BJ (cell line): Measurements from ENCODE around the gene OBP2A. TPM values are rescaled to one million over a fixed set of nuclear protein-coding genes. Genes with fewer than 3 reads are reported as not detected.
"Not testable (repeated sequence)": the region's sequence is repeated elsewhere in the genome, so short reads cannot be mapped to it uniquely, and the experiment has no call there.

Source experiments
- CTCF ChIA-PET: fragments of 350-600 bp; formaldehyde crosslinking; extraction: SDS; loops from one replicate; lab custom pipeline; 2021; ENCODE audit warnings: antibody characterized with exemption, inconsistent platforms; lab: Yijun Ruan, JAX
- POLR2A ChIA-PET: fragments of 300-600 bp; sonication (Branson Sonifier 250); formaldehyde crosslinking; extraction: SDS; loops from one replicate; lab custom pipeline; 2021; ENCODE audit warnings: antibody characterized with exemption; lab: Charles Lee
- DNase-seq: peaks from one replicate; pipeline ENCODE4 v3.0.0-alpha.2; 2011; ENCODE audit warnings: low read depth
- H3K27me3 ChIP-seq: 2 replicates; pipeline ENCODE4 v1.6.0; 2011; ENCODE audit warnings: low read length; ENCODE audit not compliant: control insufficient read depth, insufficient read depth
- H3K36me3 ChIP-seq: 2 replicates; pipeline ENCODE4 v1.5.1; 2011; ENCODE audit warnings: low read length; ENCODE audit not compliant: control insufficient read depth, insufficient read depth
- H3K4me3 ChIP-seq: 2 replicates; pipeline ENCODE4 v1.5.1; 2011; ENCODE audit warnings: low read depth, mild to moderate bottlenecking, control low read depth, low read length
- polyA plus RNA-seq: library from polyadenylated mRNA; depleted of rRNA; stranded (reverse); fragments of >200 nt; gene quantifications from 2 replicates; pipeline ENCODE4 v1.2.3, GENCODE V29; 2011
- TF ChIP-seq, protein P1 (sequence below): IDR thresholded peaks from 2 replicates; pipeline ENCODE4 v1.5.1; 2011; ENCODE audit warnings: low read depth, mild to moderate bottlenecking, control low read depth, inconsistent platforms, low read length, moderate library complexity; ENCODE audit not compliant: insufficient read depth

Gene OBP2A
- polyA plus RNA-seq, 1 experiment: not detected

DNA sequence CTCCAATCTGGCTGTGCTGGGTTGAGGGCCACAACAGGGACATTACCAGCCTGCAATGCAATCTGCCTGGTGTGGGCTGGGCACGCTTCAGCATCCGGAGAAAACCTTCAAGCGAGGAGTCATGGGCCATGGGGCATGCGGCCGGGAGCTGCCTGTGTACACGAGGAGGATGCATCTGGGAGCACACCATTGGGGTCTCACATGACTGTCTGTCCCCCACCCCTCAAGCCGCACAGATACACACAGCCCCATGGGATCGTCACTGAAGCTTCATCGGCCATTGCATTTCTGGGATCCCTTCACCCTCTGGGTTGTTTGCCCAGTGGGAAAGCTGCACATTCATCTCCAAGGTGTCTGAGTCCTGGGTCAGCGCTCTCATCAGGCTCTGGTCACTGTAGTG is 14.8 kb upstream of the OBP2A start:
- POLR2A ChIA-PET: no interaction called here
- TF ChIP-seq, protein P1, sequence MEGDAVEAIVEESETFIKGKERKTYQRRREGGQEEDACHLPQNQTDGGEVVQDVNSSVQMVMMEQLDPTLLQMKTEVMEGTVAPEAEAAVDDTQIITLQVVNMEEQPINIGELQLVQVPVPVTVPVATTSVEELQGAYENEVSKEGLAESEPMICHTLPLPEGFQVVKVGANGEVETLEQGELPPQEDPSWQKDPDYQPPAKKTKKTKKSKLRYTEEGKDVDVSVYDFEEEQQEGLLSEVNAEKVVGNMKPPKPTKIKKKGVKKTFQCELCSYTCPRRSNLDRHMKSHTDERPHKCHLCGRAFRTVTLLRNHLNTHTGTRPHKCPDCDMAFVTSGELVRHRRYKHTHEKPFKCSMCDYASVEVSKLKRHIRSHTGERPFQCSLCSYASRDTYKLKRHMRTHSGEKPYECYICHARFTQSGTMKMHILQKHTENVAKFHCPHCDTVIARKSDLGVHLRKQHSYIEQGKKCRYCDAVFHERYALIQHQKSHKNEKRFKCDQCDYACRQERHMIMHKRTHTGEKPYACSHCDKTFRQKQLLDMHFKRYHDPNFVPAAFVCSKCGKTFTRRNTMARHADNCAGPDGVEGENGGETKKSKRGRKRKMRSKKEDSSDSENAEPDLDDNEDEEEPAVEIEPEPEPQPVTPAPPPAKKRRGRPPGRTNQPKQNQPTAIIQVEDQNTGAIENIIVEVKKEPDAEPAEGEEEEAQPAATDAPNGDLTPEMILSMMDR: no peak
- DNase-seq: no peak
- CTCF ChIA-PET: no interaction called here
- H3K27me3 ChIP-seq: no peaks in the 10 kb centered on the region; the same call in 1 of the 2 replicates
- no peaks in the 10 kb centered on the region for H3K36me3 ChIP-seq
- no peak overlapping the region for H3K4me3 ChIP-seq

DNA sequence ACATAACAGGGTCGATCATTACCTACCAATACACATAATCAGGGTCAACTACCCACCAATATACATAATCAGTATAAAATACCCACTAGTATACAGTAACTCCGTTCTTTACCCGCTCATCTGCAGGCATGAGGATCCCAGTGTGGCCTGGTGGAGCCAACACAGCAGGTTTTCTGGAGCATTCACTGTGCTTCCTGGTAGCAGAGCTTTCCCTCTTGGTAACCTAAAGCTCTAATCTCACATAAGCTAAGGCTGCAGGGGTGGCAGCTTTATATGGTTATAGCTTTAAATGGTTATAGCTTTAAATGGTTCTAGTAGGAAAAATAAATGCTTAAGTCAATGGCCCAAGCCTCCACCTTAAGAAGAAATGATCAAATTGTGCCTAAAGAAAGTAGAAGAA is 12.8 kb upstream of the OBP2A start:
- H3K36me3 ChIP-seq: no peaks in the 10 kb centered on the region
- TF ChIP-seq, protein P1: no peak
- ChIA-PET CTCF (interaction anchor here (0.6 to 1.0 kb wide), 2 partner anchors 18 to 28 kb away, joined by 3 read pairs; no protein-coding TSS in a partner anchor), POLR2A (interaction anchor here (0.6 to 0.7 kb wide), 2 partner anchors 20 to 627 kb away, joined by 4 to 6 read pairs; no protein-coding TSS in a partner anchor)
- no peaks in the 10 kb centered on the region; the same call in 1 of the 2 replicates for H3K27me3 ChIP-seq
- no peak for DNase-seq
- H3K4me3 ChIP-seq: no peak overlapping the region

DNA sequence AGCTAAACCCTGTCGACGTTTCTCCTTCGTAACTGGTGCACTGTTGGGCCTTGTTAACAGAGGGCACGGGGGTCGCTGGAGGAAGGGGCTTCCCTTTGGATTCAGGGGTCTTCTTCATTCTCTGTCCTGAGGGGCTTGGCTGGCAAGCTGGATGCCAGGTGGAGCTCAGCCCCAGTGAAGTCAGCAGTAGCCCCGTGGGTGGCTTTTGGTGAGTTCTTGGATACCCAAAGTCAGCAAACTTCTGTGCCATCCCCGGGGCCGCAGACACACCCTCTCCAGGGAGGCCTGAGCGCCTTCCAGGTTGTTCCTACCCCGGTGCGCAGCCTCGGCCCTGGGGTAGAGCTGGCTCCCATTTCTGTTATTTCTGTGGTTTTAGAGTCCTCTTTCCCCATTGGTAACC is 12.3 kb upstream of the OBP2A start:
- CTCF ChIA-PET: interaction anchor here (0.6 to 1.0 kb wide), 2 partner anchors 18 to 29 kb away, joined by 3 read pairs; no protein-coding TSS in a partner anchor
- Histone ChIP-seq H3K27me3 (no peaks in the 10 kb centered on the region; the same call in 1 of the 2 replicates), H3K4me3 (no peak overlapping the region), H3K36me3 (no peaks in the 10 kb centered on the region)
- POLR2A ChIA-PET: no interaction called here
- TF ChIP-seq, protein P1: no peak
- no peak for DNase-seq

DNA sequence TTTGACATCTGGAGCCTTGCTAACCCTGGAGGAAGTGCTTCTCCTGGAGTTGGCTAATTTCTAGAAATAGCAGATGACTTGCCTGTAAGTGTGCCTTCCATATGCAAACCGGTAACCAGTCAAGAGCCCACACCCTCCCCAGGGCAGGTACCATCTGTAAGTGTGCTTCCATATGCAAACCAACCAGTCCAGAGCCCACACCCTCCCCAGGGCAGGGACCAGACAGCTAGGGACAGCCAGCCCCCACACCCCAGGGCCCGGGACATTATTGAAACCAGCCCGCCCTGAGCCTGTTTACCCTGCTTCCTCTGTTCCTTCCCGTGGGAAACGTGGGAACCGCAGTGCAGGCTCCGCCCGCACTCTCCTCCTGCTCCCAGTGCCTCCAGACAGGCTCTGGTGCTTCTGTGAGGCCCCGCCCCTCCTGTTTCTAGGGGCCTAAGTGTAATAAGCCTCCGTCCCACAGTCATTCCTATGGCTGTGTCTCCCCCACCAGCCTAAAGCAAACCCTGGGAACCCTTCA is 11.7 kb upstream of the OBP2A start:
- H3K36me3 ChIP-seq, H3K27me3 ChIP-seq, CTCF ChIA-PET, DNase-seq, POLR2A ChIA-PET, H3K4me3 ChIP-seq: not testable (repeated sequence)

DNA sequence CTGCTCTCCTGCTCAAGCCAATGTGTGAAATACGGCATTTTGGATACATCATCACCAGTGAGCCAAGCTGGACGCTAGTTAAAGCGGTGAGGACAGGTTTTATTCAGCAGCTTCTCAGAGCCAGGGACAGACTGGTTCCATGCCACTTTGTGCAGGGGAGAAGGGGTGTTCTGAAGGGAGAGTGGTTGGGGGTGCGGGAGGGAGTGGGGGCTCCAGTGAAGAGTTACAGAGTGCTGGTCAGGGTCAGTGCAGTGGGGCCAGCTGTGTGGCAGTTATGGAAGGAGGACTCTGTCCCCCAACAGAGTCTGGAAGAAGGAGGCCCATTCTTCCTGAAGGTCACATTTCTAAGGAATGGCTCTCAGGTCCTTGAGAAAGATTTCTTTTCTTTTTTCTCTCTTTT is 11.1 kb upstream of the OBP2A start:
- POLR2A ChIA-PET, H3K36me3 ChIP-seq, DNase-seq, H3K27me3 ChIP-seq, H3K4me3 ChIP-seq, CTCF ChIA-PET: not testable (repeated sequence)

DNA sequence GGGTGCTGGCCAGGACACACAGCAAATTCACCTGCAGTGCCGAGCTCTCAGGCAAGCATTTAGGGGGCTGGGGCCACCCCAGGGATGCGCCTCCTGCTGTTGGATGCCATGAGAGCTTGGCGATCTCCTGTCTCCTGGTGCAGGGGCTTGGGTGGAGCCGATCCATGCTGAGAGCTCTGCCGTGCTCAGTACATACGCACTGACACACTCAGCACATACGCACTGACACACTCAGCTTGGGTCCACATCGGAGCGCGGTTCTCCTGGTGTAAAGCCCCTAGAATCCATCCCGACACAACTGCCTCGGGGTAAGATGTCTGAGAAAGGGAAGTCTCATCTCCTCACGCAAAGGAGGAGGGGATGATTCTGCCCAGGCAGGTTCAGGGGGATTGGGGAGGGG is 10.3 kb upstream of the OBP2A start:
- CTCF ChIA-PET, POLR2A ChIA-PET, H3K4me3 ChIP-seq, DNase-seq, H3K36me3 ChIP-seq, H3K27me3 ChIP-seq: not testable (repeated sequence)

DNA sequence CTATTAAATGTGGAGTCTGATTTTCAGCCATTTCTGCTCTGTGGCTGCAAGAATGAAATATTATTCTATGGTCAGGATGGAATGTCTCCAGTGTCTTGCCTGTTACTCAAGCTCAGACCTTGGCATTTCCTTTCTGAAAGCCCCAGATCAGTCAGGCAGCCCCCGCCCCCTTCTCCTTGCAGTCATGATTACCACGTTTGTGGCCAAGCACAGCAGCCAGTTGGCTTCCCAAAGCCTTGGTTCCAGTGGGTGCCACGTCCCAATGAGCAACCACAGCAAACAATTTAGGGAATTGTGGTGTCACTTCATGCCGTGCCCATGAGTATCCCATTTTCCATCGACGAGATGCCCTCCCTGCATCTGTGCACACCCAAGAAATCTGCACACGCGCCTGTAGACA is 9.7 kb upstream of the OBP2A start:
- TF ChIP-seq, protein P1: no peak
- ChIA-PET POLR2A (no interaction called here), CTCF (interaction anchor here (0.5 kb wide), 1 partner anchor 11 kb away, joined by 3 read pairs; no protein-coding TSS in a partner anchor)
- no peak for DNase-seq
- H3K36me3 ChIP-seq: no peaks in the 10 kb centered on the region
- no peaks in the 10 kb centered on the region for H3K27me3 ChIP-seq
- no peak overlapping the region for H3K4me3 ChIP-seq

DNA sequence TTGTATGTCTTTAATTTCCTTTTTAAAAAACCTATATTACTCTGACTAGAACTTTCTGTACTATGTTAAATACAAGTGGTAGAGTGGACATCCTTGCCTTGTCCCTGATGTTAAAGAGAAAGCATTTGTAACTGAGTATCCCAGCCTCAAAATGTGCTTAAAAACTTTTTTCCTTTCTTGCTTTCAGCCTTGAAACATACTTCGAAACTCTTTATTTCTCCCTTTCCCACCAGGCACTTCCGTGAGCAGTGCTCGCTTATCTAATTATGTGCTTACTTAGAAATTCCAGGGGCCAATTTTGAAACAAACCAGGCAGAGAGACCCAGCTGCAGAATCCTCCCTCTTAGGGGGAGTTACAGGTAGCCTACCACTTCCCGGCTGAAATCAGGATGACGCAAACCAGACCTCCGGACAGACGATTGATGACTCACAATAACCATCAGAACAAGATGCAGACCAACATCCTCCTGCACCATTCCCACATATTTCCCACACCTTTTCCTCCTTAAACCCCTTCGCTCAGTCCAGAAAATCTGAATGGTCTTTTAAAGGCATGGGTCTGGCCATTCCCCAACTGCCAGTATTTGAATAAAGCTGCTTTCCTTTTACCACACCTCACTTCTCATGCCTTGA is 2.5 kb upstream of the OBP2A start:
- POLR2A ChIA-PET, H3K4me3 ChIP-seq, H3K27me3 ChIP-seq, DNase-seq, H3K36me3 ChIP-seq, CTCF ChIA-PET: not testable (repeated sequence)
